GM21447 (cell line): ENCODE data around the gene IBA57.
"Not testable (repeated sequence)": the region's sequence is repeated elsewhere in the genome, so short reads cannot be mapped to it uniquely, and the experiment has no call there.

ENCODE experiments used
- ATAC-seq: cut with Tn5 transposase; IDR thresholded peaks from one replicate; pipeline ENCODE4 v1.9.1; 2021; ENCODE audit not compliant: unreplicated experiment

The IBA57 gene

DNA sequence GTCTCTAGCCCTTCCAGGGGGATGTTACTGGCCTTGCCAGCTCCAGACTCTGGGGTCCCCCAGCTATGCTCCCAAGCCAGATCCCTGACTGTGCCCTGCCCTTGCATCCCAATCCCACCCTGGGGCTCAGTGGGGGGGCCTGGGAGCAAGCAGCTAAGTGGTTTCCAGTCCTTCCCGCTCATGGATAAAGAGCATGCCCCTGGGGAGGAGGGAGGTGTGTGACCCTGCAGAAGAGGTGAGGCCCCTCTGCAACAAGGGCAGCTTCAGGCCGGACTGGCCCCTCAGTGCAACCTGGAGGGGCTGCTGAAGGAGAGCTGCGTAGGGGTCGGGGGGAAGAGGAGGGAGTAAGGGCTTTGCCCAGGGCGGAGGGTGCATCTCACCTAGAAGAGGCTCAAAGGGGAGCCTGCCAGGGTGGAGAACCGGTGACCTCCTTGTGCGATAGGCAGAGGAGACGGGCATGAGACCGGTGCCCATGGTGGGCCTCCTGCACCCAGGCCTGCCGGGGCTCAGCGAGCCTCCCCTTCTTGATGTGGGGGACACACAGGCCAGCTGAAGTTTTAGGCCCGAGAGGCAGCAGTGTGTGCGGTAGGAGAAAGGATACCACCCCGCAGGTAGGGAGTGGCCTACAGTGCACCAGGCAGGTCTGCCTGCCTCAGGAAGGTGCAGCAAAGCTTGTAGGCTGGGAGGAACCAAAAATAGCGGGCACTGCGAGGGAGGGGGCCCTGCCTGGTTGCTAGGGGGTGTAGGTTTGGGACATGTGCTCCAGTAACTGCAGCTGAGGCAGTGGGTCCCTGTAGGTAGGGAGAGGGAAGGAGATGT is 45.3 kb downstream of the IBA57 start:
- ATAC-seq, result no peak

DNA sequence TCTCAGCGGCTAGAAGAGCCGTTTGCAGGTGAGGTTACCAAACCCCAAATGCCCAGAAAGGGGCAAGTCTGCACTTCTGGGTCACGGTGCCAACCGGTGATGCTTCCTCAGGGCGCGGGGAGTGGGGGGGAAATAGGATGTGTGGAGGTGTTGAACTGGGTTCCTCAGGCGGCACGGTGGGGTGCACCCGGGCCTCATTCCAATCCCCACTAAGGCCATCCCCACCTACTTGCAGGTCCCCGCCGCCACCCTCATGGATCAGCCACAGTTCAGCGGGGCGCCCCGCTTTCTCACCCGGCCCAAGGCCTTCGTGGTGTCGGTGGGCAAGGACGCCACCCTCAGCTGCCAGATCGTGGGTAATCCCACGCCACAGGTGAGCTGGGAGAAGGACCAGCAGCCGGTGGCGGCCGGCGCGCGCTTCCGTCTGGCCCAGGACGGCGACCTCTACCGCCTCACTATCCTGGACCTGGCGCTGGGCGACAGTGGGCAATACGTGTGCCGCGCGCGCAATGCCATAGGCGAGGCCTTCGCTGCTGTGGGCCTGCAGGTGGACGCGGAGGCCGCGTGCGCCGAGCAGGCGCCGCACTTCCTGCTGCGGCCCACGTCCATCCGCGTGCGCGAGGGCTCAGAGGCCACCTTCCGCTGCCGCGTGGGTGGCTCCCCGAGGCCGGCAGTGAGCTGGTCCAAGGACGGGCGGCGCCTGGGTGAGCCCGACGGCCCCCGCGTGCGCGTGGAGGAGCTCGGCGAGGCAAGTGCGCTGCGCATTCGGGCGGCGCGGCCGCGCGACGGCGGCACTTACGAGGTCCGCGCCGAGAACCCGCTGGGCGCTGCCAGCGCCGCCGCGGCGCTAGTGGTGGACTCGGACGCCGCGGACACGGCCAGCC is 46.2 kb downstream of the IBA57 start:
- ATAC-seq, result no peak

DNA sequence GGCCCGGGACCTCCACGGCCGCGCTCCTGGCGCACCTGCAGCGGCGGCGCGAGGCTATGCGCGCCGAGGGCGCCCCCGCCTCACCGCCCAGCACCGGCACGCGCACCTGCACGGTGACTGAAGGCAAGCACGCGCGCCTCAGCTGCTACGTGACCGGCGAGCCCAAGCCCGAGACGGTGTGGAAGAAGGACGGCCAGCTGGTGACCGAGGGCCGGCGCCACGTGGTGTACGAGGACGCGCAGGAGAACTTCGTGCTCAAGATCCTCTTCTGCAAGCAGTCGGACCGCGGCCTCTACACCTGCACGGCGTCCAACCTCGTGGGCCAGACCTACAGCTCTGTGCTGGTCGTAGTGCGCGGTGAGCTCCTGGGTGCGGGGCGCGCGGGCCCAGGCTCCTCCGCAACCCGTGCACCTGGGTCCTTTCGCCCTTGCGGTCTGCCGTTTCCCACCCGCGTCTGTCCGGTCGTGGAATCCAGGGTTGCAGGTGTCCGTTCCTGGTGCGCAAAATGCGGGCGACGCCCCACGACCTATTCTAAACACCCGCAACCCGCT is 46.9 kb downstream of the IBA57 start:
- ATAC-seq, result no peak

DNA sequence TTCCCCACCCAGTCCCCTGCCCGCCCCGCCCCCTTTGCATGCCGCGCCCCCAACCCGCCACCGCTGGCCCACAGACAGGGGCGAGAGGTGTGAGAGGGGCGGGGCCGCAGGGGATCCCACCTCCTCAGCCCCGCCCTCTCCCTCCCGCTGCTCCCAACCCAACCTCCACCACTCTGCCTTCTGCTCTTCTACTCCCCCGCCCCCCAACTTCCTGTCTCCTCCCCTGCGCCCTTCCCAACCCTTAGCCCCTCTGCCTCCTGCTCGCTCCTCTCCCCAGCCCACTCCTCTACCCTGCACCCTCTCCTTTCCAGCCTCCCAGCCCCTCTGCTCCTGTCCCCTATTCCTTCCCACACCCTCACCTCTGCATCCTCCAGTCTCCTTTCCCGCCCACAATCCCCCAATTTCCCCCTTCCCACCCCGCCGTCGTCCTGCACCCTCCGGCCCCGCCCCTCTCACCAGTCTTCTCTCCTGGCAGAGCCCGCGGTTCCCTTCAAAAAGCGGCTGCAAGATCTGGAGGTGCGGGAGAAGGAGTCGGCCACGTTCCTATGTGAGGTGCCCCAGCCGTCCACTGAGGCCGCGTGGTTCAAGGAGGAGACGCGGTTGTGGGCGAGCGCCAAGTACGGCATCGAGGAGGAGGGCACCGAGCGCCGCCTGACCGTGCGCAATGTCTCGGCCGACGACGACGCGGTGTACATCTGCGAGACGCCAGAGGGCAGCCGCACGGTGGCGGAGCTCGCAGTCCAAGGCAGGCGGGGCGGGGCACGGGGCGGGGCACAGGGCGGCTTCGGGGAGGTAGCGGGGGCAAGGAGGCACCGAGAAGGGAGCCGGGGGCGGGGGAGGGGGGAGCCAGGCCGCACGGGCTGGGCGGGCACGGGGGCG is 47.6 kb downstream of the IBA57 start:
- ATAC-seq, result peak; percentile 90

DNA sequence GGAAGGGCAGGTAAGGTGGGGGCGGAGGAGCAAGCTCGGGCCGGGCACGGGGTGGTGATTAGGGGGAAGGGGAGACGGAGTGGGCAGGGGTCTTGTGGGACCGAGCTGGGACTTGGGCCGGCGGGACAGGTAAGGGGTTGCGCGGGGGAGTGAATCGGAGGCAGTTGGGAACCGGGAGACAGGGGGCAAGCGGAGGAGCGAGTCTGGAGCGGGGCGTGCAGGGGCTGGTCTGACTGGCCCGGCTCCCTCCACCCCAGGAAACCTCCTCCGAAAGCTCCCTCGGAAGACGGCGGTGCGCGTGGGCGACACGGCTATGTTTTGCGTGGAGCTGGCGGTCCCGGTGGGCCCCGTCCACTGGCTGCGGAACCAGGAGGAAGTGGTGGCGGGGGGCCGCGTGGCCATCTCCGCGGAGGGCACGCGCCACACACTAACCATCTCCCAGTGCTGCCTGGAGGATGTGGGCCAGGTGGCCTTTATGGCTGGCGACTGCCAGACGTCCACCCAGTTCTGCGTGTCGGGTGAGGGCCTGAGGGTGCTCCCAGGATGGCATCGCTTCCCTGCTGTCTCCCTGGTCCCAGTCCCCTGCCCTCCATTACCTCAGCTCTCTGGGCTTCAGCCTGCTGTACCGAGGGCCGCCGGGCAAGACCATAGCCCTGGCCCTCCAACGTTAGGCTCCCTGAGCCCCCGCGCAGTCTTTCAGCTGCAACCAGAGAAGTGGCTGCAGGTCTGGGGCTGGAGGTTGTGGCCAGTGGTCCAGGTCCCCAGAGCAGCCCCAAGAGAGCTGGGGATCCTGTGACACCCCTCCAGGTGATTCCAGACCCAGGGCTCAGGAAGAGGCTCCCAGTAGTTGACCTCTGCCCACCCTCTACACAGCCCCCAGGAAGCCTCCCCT is 48.6 kb downstream of the IBA57 start:
- no peak for ATAC-seq

DNA sequence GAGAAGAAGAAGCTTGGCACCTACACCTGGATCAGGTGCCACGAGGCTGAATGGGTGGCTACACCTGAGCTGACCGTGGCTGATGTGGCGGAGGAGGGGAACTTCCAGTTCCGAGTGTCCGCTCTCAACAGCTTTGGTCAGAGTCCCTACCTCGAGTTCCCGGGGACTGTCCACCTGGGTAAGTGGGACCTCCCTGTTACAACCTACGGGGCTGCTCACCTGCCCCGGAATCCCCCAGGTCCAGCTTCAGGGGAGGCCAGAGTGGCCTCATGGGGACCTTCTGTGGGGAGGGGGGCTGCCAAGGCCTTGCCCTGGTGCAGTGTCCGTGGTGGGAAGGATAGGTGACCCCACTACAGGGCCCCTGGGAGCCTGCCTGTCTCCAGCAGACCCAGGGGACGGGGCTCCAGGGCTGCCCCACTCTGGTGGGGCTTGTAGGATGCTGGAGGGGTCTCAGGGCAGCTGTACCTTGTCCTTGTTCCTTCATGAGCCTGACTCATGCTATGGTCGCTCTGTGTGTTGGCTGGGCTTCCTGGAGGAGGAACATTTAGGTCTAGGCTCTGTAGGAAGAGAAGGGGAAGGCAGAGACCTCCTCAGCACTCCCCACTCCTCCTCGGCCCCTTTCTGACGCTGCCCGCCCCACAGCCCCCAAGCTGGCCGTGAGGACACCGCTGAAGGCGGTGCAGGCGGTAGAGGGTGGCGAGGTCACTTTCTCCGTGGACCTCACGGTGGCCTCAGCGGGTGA is 49.5 kb downstream of the IBA57 start:
- no peak for ATAC-seq

DNA sequence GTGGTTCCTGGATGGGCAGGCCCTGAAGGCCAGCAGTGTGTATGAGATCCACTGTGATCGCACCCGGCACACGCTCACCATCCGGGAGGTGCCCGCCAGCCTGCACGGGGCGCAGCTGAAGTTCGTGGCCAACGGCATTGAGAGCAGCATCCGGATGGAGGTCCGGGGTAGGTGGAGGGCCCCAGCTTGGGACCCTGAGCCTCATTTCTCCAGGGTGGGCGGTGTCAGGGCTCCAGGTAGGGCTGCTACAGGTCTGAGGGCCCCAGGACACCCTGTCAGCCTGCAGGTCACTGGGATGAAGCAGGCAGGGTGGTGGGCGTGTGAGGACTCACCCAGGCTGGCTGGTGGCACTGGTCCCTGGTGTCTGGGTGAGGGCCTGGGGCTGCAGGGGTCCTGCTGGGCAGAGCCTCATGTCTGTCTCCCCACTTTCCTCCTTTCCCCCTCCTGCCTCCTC is 50.1 kb downstream of the IBA57 start:
- no peak for ATAC-seq

DNA sequence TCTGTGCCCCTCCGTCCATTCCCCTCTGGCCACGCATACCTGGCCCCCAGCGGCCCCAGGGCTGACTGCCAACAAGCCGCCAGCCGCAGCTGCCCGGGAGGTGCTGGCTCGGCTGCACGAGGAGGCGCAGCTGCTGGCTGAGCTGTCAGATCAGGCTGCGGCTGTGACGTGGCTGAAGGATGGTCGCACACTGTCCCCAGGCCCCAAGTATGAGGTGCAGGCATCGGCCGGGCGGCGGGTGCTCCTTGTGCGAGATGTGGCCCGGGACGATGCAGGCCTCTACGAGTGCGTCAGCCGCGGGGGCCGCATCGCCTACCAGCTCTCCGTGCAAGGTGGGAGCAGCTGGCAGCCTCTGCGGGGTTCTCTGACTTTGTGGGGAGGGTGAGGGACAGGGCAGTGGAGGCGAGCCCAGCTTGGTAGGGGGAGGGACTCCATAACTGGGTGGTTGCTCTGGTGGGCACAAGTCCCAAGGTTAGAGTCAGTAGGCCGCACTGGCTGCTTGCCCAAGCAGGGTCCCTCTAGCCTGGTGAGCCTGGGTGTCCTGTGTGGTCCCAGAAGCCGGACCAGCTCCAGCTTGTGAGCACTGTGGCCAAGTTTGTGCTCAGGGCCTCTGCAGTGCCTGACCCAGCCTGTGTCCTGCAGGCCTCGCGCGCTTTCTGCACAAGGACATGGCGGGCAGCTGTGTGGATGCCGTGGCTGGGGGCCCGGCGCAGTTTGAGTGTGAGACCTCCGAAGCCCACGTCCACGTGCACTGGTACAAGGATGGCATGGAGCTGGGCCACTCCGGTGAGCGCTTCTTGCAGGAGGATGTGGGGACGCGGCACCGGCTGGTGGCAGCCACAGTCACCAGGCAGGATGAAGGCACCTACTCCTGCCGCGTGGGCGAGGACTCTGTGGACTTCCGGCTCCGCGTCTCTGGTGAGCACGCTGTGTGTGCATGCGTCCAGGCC is 51.0 kb downstream of the IBA57 start:
- ATAC-seq, result no peak

GRCh38 chr1:228217551-228218344 is 52.1 kb downstream of the IBA57 start:
- no peak for ATAC-seq

- ATAC-seq, result no peak
Observed at GRCh38 chr1:228218513-228219244, 53.1 kb downstream of the IBA57 start.

- no peak for ATAC-seq
Observed at GRCh38 chr1:228219245-228219961, 53.8 kb downstream of the IBA57 start.

GRCh38 chr1:228219962-228220780 is 54.6 kb downstream of the IBA57 start:
- no peak for ATAC-seq

GRCh38 chr1:228221097-228221496 is 55.5 kb downstream of the IBA57 start:
- not testable (repeated sequence) for ATAC-seq

DNA sequence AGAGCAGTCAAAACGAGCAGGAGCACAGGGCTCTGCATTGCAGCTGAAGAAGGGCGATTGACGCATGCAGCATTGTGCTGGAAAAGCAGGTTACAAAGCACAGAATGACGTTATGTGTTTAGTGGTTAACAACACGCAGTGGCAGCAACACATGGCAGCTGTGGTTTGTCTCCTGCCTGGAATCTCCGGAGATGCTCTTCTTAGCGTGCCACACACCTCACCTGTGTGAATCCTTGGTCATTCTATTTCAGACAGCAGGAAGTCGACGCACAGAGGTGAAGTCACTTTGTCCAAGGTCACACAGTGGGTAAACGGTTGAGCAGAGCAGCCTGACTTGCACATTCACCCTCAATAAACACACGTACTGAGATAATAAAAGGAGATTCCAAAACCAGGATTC is 56.9 kb downstream of the IBA57 start:
- no peak for ATAC-seq
